NK-92 (cell line): ENCODE measurements around the gene SHISA6.

Source experiments
- DNase-seq: peaks from one replicate; lab custom pipeline; 2025; ENCODE audit not compliant: unreplicated experiment; lab: John Stamatoyannopoulos, UW

The SHISA6 gene

DNA sequence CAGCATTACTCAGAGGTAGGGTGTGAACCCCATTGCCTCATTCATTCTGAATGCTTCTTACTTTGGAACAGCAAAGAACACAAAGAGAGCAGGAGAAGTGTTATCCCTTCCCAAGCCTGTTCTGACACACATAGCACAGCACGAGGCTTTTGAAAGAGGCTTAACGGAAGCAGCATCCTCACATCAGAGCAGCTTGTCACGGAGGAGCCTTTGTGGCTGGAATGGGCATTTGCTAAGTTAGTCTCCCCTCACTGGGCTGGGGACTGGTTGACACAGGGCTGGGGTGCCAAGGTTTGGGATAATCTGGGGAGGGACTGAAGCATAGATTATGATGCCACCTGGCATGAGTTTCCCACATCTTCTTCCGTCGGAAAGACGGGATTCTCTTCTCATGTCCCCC is 189.7 kb downstream of the SHISA6 start:
- no peak for DNase-seq

DNA sequence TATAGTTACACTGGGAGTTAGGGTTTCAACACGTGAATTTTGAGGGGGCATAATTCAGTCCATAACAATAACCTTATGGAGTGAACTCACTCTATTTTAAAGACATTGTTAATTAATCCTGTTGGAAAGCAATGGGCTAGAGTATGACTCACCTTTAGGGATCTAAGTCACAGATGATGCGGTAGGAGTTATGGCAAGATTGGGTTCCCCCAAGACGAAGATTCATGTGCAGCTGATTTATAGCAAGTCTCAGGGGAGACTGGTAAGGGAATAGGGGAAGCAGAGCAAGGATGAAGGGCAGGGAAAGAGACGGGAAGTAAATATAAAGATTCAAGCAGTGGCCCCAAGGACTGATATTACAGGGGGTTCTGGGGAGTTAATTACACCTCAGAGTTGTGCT is 197.7 kb downstream of the SHISA6 start:
- DNase-seq: no peak

- no peak for DNase-seq
Observed at GRCh38 chr17:11441004-11441403, 200.0 kb downstream of the SHISA6 start.

- DNase-seq: no peak
Observed at GRCh38 chr17:11446316-11446715, 205.3 kb downstream of the SHISA6 start.

- no peak for DNase-seq
Observed at GRCh38 chr17:11454096-11454495, 213.1 kb downstream of the SHISA6 start.

DNA sequence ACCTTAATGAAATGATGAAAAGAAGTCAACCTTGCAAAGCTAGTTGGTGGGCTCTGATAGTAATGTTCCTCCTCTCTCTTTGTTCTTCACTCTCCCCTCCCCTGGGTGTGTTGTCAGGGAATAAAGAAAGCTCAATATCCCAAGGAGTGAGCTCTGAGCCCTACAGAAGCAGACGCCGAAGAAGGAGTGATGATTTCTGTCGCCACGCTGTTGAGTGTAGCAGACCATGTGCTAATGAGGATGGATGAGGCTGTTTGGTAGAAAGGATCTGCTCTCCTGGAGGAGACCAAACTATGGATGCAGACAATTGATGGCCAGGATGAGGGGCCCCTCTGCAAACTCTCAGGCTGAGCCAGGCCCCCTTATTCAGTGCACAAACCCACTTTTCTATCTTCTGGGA is 217.3 kb downstream of the SHISA6 start:
- DNase-seq: no peak

GRCh38 chr17:11459861-11460331 is 218.9 kb downstream of the SHISA6 start:
- no peak for DNase-seq

DNA sequence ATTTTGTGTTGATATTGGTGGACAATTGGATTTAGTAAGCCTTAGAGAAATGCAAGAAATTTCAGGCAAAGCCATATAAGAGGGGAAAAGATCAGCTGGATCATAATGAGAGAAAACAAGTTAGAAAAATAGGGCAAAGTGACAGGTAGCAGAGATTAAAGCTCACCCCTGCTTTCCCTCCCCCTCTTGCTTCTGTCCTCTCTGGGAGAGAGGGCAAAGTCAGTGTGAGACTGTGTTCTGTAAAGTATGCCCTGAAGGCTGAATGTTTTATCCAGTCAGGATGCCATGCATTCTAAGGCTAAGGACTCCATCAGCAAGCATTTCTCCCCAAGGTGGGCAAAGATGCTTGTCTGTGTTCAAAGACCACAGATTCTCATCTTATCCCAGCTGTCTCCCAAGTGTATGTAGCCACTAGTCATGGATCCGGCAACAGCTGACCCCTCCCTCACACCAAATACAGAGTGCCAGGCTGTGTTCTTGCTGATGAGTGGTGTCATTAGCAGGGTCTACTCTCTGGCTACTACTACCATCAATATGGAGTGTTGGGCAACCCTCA is 221.1 kb downstream of the SHISA6 start:
- DNase-seq: no peak

- no peak for DNase-seq
Observed at GRCh38 chr17:11467639-11468038, 226.6 kb downstream of the SHISA6 start.

GRCh38 chr17:11485336-11486100 is 244.5 kb downstream of the SHISA6 start:
- DNase-seq: no peak

GRCh38 chr17:11486101-11486867 is 245.3 kb downstream of the SHISA6 start:
- DNase-seq: no peak

GRCh38 chr17:11486868-11487310 is 245.9 kb downstream of the SHISA6 start:
- no peak for DNase-seq

- no peak for DNase-seq
Observed at GRCh38 chr17:11487469-11487868, 246.5 kb downstream of the SHISA6 start.

- no peak for DNase-seq
Observed at GRCh38 chr17:11488407-11488806, 247.4 kb downstream of the SHISA6 start.

GRCh38 chr17:11490171-11490755 is 249.2 kb downstream of the SHISA6 start:
- DNase-seq: no peak

DNA sequence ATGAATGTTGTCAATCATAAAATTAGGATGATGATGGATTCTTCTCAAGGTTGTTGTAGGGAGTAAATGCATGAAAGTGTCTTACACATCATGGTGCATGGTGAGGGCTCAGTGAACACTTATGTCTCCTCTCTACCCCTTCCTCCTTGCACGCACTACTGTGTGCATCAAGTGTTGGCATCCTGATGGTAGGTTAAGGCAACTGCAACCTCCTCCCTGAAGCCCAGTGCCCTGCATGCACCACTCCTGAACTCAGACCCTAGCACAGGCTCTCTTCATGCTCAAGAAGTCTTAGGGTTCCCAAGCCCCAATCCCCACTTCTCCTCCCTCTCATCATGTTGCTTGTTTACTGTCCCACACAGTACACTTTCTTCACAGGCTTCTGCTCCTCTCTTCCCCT is 251.5 kb downstream of the SHISA6 start:
- DNase-seq: no peak

- DNase-seq: no peak
Observed at GRCh38 chr17:11493936-11494335, 252.9 kb downstream of the SHISA6 start.

DNA sequence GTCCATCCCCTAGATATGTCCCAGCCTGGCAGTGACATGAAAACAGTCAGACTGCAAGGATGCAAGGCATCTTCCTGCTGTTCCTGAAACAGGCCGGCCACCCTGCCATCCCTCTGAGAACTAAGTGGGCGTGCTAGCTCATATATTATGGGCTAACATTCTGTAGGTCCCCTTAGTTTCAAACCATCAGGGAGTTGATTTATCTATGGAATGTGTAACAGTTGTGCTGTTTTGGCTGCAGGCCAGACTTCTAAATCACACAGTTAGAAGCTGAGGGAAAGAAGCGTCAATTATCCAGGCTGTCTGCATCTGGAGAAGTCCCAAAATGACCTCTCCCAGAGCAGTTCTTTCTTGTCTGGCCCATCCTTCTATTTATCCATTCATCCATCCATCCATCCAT is 254.6 kb downstream of the SHISA6 start:
- DNase-seq: no peak

- DNase-seq: no peak
Observed at GRCh38 chr17:11499881-11500280, 258.9 kb downstream of the SHISA6 start.

DNA sequence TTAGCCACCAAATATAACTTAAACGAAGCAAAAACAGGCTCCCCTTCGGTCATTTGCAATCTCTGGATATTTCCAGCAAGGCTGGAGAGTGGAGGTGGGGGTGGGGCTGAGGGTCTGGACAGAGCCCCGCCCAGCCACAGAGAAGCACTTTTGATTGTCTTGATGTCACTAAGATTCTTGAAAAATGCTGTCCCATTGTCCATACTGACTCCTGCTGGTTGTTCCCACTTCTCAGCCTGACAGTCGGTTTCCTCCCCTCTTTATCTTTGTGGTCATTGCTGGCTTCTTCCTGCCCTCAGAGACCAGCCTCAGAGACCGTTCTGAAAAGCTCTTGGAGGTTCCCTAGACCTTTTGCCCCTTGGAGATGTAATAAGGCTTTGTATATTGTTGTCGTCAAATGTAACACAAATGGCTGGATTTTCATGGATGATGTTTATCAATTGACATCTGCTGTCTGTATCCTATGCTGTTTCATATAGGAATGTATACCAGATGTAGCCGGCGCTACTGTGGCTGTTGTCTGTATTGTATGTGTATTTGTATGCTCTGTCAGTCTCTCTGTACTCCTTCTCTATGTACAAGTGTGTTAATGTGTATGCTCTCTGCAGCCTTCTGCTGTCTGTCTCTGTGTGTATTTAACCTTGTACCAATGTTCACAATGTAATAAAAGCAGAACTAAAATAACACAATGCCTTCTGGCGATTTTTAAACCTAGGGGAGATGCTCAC is 262.5 kb downstream of the SHISA6 start:
- DNase-seq: no peak

GRCh38 chr17:11506635-11507034 is 265.6 kb downstream of the SHISA6 start:
- no peak for DNase-seq
